Ishikawa (cell line): ENCODE measurements around the gene LRRC1.

Experiments
- CEBPB ChIP-seq: IDR thresholded peaks from 2 replicates; pipeline ENCODE4 v1.6.1; 2012
- CREB1 ChIP-seq: IDR thresholded peaks from 2 replicates; pipeline ENCODE4 v1.6.1; 2012; ENCODE audit warnings: low read depth
- EGR1 ChIP-seq: IDR thresholded peaks from 2 replicates; pipeline ENCODE4 v1.6.1; 2012
- EP300 ChIP-seq: IDR thresholded peaks from 2 replicates; pipeline ENCODE4 v1.6.1; 2012; ENCODE audit warnings: borderline replicate concordance
- FOXM1 ChIP-seq: IDR thresholded peaks from 2 replicates; pipeline ENCODE4 v1.6.1; 2012; ENCODE audit warnings: low read depth, borderline replicate concordance
- MAX ChIP-seq: IDR thresholded peaks from 2 replicates; pipeline ENCODE4 v1.6.1; 2012
- NFIC ChIP-seq: IDR thresholded peaks from 2 replicates; pipeline ENCODE4 v1.6.1; 2012
- RAD21 ChIP-seq: IDR thresholded peaks from 2 replicates; pipeline ENCODE4 v1.6.1; 2012; ENCODE audit warnings: low read depth
- REST ChIP-seq: IDR thresholded peaks from 2 replicates; pipeline ENCODE4 v1.6.1; 2012; ENCODE audit warnings: low read depth, mild to moderate bottlenecking
- TAF1 ChIP-seq: IDR thresholded peaks from 2 replicates; pipeline ENCODE4 v1.6.1; 2012; ENCODE audit warnings: low read depth, mild to moderate bottlenecking
- TCF12 ChIP-seq: IDR thresholded peaks from 2 replicates; pipeline ENCODE4 v1.6.1; 2012; ENCODE audit warnings: low read depth
- TEAD4 ChIP-seq: IDR thresholded peaks from 2 replicates; pipeline ENCODE4 v1.6.1; 2012
- USF1 ChIP-seq: IDR thresholded peaks from 2 replicates; pipeline ENCODE4 v1.6.1; 2012
- YY1 ChIP-seq: IDR thresholded peaks from 2 replicates; pipeline ENCODE4 v1.6.1; 2012; ENCODE audit warnings: low read depth
- ZBTB7A ChIP-seq: IDR thresholded peaks from 2 replicates; pipeline ENCODE4 v1.6.1; 2012; ENCODE audit warnings: low read depth

The LRRC1 gene

GRCh38 chr6:53962646-53963045 lies 167.8 kb downstream of the LRRC1 start:
- TF ChIP-seq REST (no peak), EGR1 (no peak), CREB1 (no peak), EP300 (no peak), USF1 (no peak), TCF12 (no peak), FOXM1 (no peak), ZBTB7A (no peak), NFIC (no peak), TAF1 (no peak), RAD21 (no peak), TEAD4 (no peak), MAX (no peak), CEBPB (no peak), YY1 (no peak)

GRCh38 chr6:53967415-53967814 lies 172.6 kb downstream of the LRRC1 start:
- TF ChIP-seq ZBTB7A (no peak), TEAD4 (no peak), CEBPB (no peak), EGR1 (no peak), USF1 (no peak), TCF12 (no peak), TAF1 (no peak), MAX (no peak), YY1 (no peak), CREB1 (no peak), EP300 (no peak), FOXM1 (no peak), REST (no peak), NFIC (no peak), RAD21 (no peak)
